ENCODE measurements around the gene CELF5.

GRCh38 chr19:3277649-3278048 lies 53.2 kb downstream of the CELF5 start:
- TF ChIP-seq CTCF (conservative IDR thresholded peaks at IDR 0.05) (no peak), ZFX (IDR thresholded peaks at IDR 0.05) (no peak)
